22Rv1 (cell line): ENCODE measurements around the gene IP6K1.

Experiments used
- ZFX ChIP-seq: fragments of 450-650 bp; IDR thresholded peaks from 2 replicates; pipeline ENCODE4 v1.6.1; 2017; ENCODE audit warnings: antibody characterized with exemption, borderline replicate concordance
- TF ChIP-seq, protein P1 (sequence below): fragments of 450-650 bp; IDR thresholded peaks from 2 replicates; pipeline ENCODE4 v1.5.1; 2017; ENCODE audit warnings: mild to moderate bottlenecking

GRCh38 chr3:49775538-49775937 lies 10.8 kb downstream of the IP6K1 start:
- TF ChIP-seq, protein P1, sequence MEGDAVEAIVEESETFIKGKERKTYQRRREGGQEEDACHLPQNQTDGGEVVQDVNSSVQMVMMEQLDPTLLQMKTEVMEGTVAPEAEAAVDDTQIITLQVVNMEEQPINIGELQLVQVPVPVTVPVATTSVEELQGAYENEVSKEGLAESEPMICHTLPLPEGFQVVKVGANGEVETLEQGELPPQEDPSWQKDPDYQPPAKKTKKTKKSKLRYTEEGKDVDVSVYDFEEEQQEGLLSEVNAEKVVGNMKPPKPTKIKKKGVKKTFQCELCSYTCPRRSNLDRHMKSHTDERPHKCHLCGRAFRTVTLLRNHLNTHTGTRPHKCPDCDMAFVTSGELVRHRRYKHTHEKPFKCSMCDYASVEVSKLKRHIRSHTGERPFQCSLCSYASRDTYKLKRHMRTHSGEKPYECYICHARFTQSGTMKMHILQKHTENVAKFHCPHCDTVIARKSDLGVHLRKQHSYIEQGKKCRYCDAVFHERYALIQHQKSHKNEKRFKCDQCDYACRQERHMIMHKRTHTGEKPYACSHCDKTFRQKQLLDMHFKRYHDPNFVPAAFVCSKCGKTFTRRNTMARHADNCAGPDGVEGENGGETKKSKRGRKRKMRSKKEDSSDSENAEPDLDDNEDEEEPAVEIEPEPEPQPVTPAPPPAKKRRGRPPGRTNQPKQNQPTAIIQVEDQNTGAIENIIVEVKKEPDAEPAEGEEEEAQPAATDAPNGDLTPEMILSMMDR = no peak
- TF ChIP-seq ZFX = no peak
